A549 (cell line): ENCODE results near the gene TUT1. TPM values are rescaled to one million over a fixed set of nuclear protein-coding genes. Genes with fewer than 3 reads are reported as not detected.
A peak's percentile ranks its signal among the peaks of the same experiment; 100 is the strongest.

Experiments used
- ATAC-seq, 2 experiments: fragments of 200-7000 bp in 1 of 2; fragments of >200 bp in 1 of 2; cut with Nextera tagmentation in 1 of 2; cut with Tn5 transposase in 1 of 2; 3 replicates each; pipeline versions ENCODE4 v1.8.0 to v1.9.1; 2018 to 2020; ENCODE audit warnings: mild to moderate bottlenecking in 1 of 2, moderate library complexity in 1 of 2
- CTCF ChIA-PET: fragments of 300-600 bp; sonication (Branson Sonifier 250); formaldehyde crosslinking; extraction: SDS; loops from one replicate; lab custom pipeline; 2021; ENCODE audit warnings: antibody characterized with exemption, inconsistent platforms; lab: Yijun Ruan, JAX
- POLR2A ChIA-PET: fragments of 350-600 bp; formaldehyde crosslinking; extraction: SDS; loops from one replicate; lab custom pipeline; 2021; ENCODE audit warnings: antibody characterized with exemption, inconsistent platforms; lab: Yijun Ruan, JAX
- DNase-seq, 2 experiments: peaks; one replicate each; pipeline versions ENCODE4 v3.0.0 to v3.0.0-alpha.2; 2011 to 2016; ENCODE audit warnings: low read depth in 1 of 2, low spot score in 1 of 2
- FAIRE-seq: peaks from 2 replicates; lab custom pipeline; 2011; peaks lifted over from hg19 to GRCh38; lab: Jason Lieb, UNC
- H3K27ac ChIP-seq, 2 experiments: fragments of >200 bp; sonication (Bioruptor Twin); formaldehyde crosslinking; 3 replicates each; pipeline ENCODE4 v1.5.1; 2016 to 2017
- H3K4me1 ChIP-seq: fragments of >200 bp; sonication (Bioruptor Twin); formaldehyde crosslinking; 3 replicates; pipeline ENCODE4 v1.6.1; 2016
- H3K4me2 ChIP-seq: fragments of >200 bp; sonication (Bioruptor Twin); formaldehyde crosslinking; 3 replicates; pipeline ENCODE4 v1.6.1; 2016
- H3K4me3 ChIP-seq: fragments of >200 bp; sonication (Bioruptor Twin); formaldehyde crosslinking; 3 replicates; pipeline ENCODE4 v1.5.1; 2016
- H3K9me3 ChIP-seq: fragments of >200 bp; sonication (Bioruptor Twin); formaldehyde crosslinking; 3 replicates; pipeline ENCODE4 v1.6.1; 2016
- BCL3 ChIP-seq: fragments of >200 bp; sonication (Bioruptor Twin); formaldehyde crosslinking; IDR thresholded peaks from 3 replicates; pipeline ENCODE4 v1.6.1; 2016
- BHLHE40 ChIP-seq: IDR thresholded peaks from 2 replicates; pipeline ENCODE4 v1.6.1; 2012; ENCODE audit warnings: low read depth, low read length, inconsistent platforms
- CEBPB ChIP-seq, 2 experiments: fragments of >200 bp in 1 of 2; sonication (Bioruptor Twin) in 1 of 2; formaldehyde crosslinking in 1 of 2; IDR thresholded peaks; 2 replicates each; pipeline ENCODE4 v1.6.1; 2012 to 2016
- CHD4 ChIP-seq: fragments of 200-600 bp; sonication (generic); IDR thresholded peaks from 2 replicates; pipeline ENCODE4 v1.6.1; 2016; ENCODE audit warnings: antibody characterized with exemption, mild to moderate bottlenecking, borderline replicate concordance
- CTCF ChIP-seq: fragments of >200 bp; sonication (Bioruptor Twin); formaldehyde crosslinking; IDR thresholded peaks from 3 replicates; pipeline ENCODE4 v1.5.1; 2016
- E2F6 ChIP-seq: IDR thresholded peaks from 2 replicates; pipeline ENCODE4 v1.6.1; 2012; ENCODE audit warnings: low read depth, borderline replicate concordance
- FOXS1 ChIP-seq: fragments of 250-450 bp; sonication (Bioruptor Pico); IDR thresholded peaks from 2 replicates; pipeline ENCODE4 v1.5.0; 2020; ENCODE audit warnings: mild to moderate bottlenecking, moderate library complexity
- GATA3 ChIP-seq: IDR thresholded peaks from 2 replicates; pipeline ENCODE4 v1.6.1; 2012; ENCODE audit warnings: borderline replicate concordance
- HOXA7 ChIP-seq: fragments of 250-450 bp; sonication (Bioruptor Pico); IDR thresholded peaks from 2 replicates; pipeline ENCODE4 v1.5.0; 2020; ENCODE audit warnings: mild to moderate bottlenecking, moderate library complexity
- MAFK ChIP-seq: fragments of 450-650 bp; IDR thresholded peaks from 2 replicates; pipeline ENCODE4 v1.6.1; 2014; ENCODE audit not compliant: partially characterized antibody
- MAZ ChIP-seq: fragments of 150-350 bp; IDR thresholded peaks from 2 replicates; pipeline ENCODE4 v1.6.1; 2014; ENCODE audit warnings: antibody characterized with exemption, low read depth, low read length, borderline replicate concordance
- MYC ChIP-seq: IDR thresholded peaks from 2 replicates; pipeline ENCODE4 v1.6.1; 2012; ENCODE audit warnings: mild to moderate bottlenecking, inconsistent platforms, low read length, improper control_type of control experiment, borderline replicate concordance
- NFE2L2 ChIP-seq: fragments of 150-350 bp; conservative IDR thresholded peaks from 2 replicates; pipeline ENCODE4 v1.6.1; 2014; ENCODE audit warnings: low read length
- PHF8 ChIP-seq: fragments of 200-600 bp; sonication (generic); IDR thresholded peaks from 2 replicates; pipeline ENCODE4 v1.6.1; 2016; ENCODE audit warnings: low read depth, mild to moderate bottlenecking, antibody characterized with exemption, moderate library complexity, borderline replicate concordance
- POLR2A ChIP-seq: IDR thresholded peaks from 2 replicates; pipeline ENCODE4 v1.6.1; 2012; ENCODE audit warnings: mild to moderate bottlenecking, low read length
- RAD21 ChIP-seq, 2 experiments: fragments of >200 bp in 1 of 2; sonication (Bioruptor Twin) in 1 of 2; formaldehyde crosslinking in 1 of 2; IDR thresholded peaks in 1 of 2; conservative IDR thresholded peaks in 1 of 2; 2 replicates in 1 of 2; 3 replicates in 1 of 2; pipeline ENCODE4 v1.6.1; 2012 to 2018; ENCODE audit warnings: inconsistent platforms in 1 of 2
- RARB ChIP-seq: fragments of 250-450 bp; sonication (Bioruptor Pico); IDR thresholded peaks from 2 replicates; pipeline ENCODE4 v1.8.0; 2021; ENCODE audit warnings: mild to moderate bottlenecking, moderate library complexity
- RCOR1 ChIP-seq: fragments of 150-350 bp; IDR thresholded peaks from 2 replicates; pipeline ENCODE4 v1.6.1; 2014; ENCODE audit warnings: antibody characterized with exemption, low read length, low read depth
- RNF2 ChIP-seq: fragments of 200-600 bp; sonication (generic); IDR thresholded peaks from 2 replicates; pipeline ENCODE4 v1.6.1; 2016; ENCODE audit warnings: low read depth, mild to moderate bottlenecking, antibody characterized with exemption, moderate library complexity, borderline replicate concordance
- SMC3 ChIP-seq: fragments of >200 bp; sonication (Bioruptor Twin); formaldehyde crosslinking; IDR thresholded peaks from 3 replicates; pipeline ENCODE4 v1.6.1; 2018; ENCODE audit warnings: inconsistent platforms
- TFCP2L1 ChIP-seq: fragments of 250-450 bp; sonication (Bioruptor Pico); IDR thresholded peaks from 2 replicates; pipeline ENCODE4 v1.5.0; 2021; ENCODE audit warnings: mild to moderate bottlenecking
- TP53 ChIP-seq: fragments of 250-450 bp; sonication (Bioruptor Pico); IDR thresholded peaks from 2 replicates; pipeline ENCODE4 v1.5.0; 2021; ENCODE audit warnings: mild to moderate bottlenecking, moderate library complexity
- ZC3H11A ChIP-seq: fragments of 450-650 bp; IDR thresholded peaks from 2 replicates; pipeline ENCODE4 v1.6.1; 2014; ENCODE audit warnings: antibody characterized with exemption, mild to moderate bottlenecking
- ZNF302 ChIP-seq: fragments of 250-450 bp; sonication (Bioruptor Pico); IDR thresholded peaks from 2 replicates; pipeline ENCODE4 v1.9.0; 2021; ENCODE audit warnings: inconsistent platforms, mild to moderate bottlenecking, moderate library complexity
- WGBS: methylation state at CpG from one replicate; pipeline ENCODE4 v1.1.6; 2017; ENCODE audit errors: missing lambda C conversion rate; 5-methylcytosine and 5-hydroxymethylcytosine counted together
- polyA plus RNA-seq, 4 experiments: library from polyadenylated mRNA; depleted of rRNA in 3 of 4; stranded (reverse); fragments of >200 nt; fragmentation: RNase III in 1 of 4; extraction: RNeasy Plus Mini Kit Qiagen cat#74134 plus additional on column Dnase treatment in 1 of 4; gene quantifications; 2 replicates in 3 of 4; 3 replicates in 1 of 4; pipeline ENCODE4 v1.2.3, GENCODE V29; 2011 to 2017
- TF ChIP-seq, protein P1 (sequence below): fragments of 250-450 bp; sonication (Bioruptor Pico); IDR thresholded peaks from 2 replicates; pipeline ENCODE4 v1.5.0; 2021; ENCODE audit warnings: mild to moderate bottlenecking, moderate library complexity, borderline replicate concordance

TUT1 gene
- polyA plus RNA-seq, 2 of the 4 experiments (the other 2 are of a cell fraction) = 11.1 to 15.5 TPM

- Histone ChIP-seq H3K9me3 (no peaks in the 10 kb centered on the region), H3K4me3 (peak overlapping the region; percentile 96)
- no peak for ATAC-seq
- TF ChIP-seq CHD4 (no peak), POLR2A (no peak), HOXA7 (CRISPR knock-in tag) (no peak), RARB (CRISPR knock-in tag) (no peak), MYC (no peak), RNF2 (no peak), RCOR1 (no peak), TP53 (CRISPR knock-in tag) (no peak), BHLHE40 (no peak), NFE2L2 (no peak), CTCF (no peak)
- TF ChIP-seq, all 56 proteins: peak for 0
- H3K4me1 ChIP-seq = peaks cover 75% of the 10 kb centered on the region
- peak overlapping the region; percentile 97 to 98 for H3K27ac ChIP-seq
- 25% methylated on average over 19 of the region's 22 CpGs for WGBS
- CTCF ChIA-PET = interaction anchor here (0.8 to 14.5 kb wide), 30 partner anchors 8 to 204 kb away, joined by 3 to 322 read pairs (median 9); partner anchors contain the start of gene SCGB1A1
- peak overlapping the region; percentile 96 for H3K4me2 ChIP-seq
- POLR2A ChIA-PET = interaction anchor here (0.7 to 1.8 kb wide), 6 partner anchors 9 to 119 kb away, joined by 3 to 9 read pairs (median 5); partner anchors contain the start of gene EEF1G
- no peak for DNase-seq
- no peak for FAIRE-seq
Observed at GRCh38 chr11:62543680-62544444, 47.5 kb downstream of the TUT1 start.

- ChIA-PET CTCF (interaction anchor here (0.6 to 14.5 kb wide), 60 partner anchors 9 to 364 kb away, joined by 3 to 322 read pairs (median 7); partner anchors contain the start of genes EEF1G and SCGB1A1), POLR2A (interaction anchor here (0.6 to 1.3 kb wide), 9 partner anchors 10 to 148 kb away, joined by 3 to 8 read pairs (median 4); partner anchors contain the start of genes EEF1G and TUT1)
- DNase-seq (peak; percentile 72 to 82), FAIRE-seq (no peak), ATAC-seq (peak; percentile 11 to 46; a peak in 5 of 6 replicates)
- WGBS = 6% methylated on average over 19 of the region's 30 CpGs
- Histone ChIP-seq H3K9me3 (no peaks in the 10 kb centered on the region), H3K27ac (peak overlapping the region; percentile 97 to 98), H3K4me1 (peaks cover 75% of the 10 kb centered on the region), H3K4me3 (peak overlapping the region; percentile 96), H3K4me2 (peak overlapping the region; percentile 96)
- TF ChIP-seq MAZ (no peak), GATA3 (peak; percentile 38; the same call in 1 of the 2 replicates), SMC3 (peak; percentile 93), BCL3 (no peak), BHLHE40 (no peak), CHD4 (no peak), MYC (no peak), FOXS1 (CRISPR knock-in tag) (no peak), E2F6 (0 out of 2 replicates have a peak, but pooled peaks have one; percentile 42), ZC3H11A (no peak), TFCP2L1 (CRISPR knock-in tag) (no peak), PHF8 (no peak), POLR2A (no peak), TP53 (CRISPR knock-in tag) (no peak), CTCF (peak; percentile 87), HOXA7 (CRISPR knock-in tag) (no peak), MAFK (no peak), RAD21 (conservative IDR thresholded peaks at IDR 0.05 in 1 of 2, IDR thresholded peaks at IDR 0.05 in 1 of 2) (peak; percentile 92 to 95), ZNF302 (CRISPR knock-in tag) (no peak), CEBPB (IDR thresholded peaks at IDR 0.05) (no peak)
- TF ChIP-seq, protein P1, sequence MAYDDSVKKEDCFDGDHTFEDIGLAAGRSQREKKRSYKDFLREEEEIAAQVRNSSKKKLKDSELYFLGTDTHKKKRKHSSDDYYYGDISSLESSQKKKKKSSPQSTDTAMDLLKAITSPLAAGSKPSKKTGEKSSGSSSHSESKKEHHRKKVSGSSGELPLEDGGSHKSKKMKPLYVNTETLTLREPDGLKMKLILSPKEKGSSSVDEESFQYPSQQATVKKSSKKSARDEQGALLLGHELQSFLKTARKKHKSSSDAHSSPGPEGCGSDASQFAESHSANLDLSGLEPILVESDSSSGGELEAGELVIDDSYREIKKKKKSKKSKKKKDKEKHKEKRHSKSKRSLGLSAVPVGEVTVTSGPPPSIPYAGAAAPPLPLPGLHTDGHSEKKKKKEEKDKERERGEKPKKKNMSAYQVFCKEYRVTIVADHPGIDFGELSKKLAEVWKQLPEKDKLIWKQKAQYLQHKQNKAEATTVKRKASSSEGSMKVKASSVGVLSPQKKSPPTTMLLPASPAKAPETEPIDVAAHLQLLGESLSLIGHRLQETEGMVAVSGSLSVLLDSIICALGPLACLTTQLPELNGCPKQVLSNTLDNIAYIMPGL (CRISPR knock-in tag) = no peak
Observed at GRCh38 chr11:62542750-62543567, 48.4 kb downstream of the TUT1 start.
